K562 (cell line): ENCODE results near the gene LMNB1. TPM values are rescaled to one million over a fixed set of nuclear protein-coding genes. Genes with fewer than 3 reads are reported as not detected.

Source experiments
- ATAC-seq: fragments of 200-7000 bp; cut with Tn5 transposase; 3 replicates; pipeline ENCODE4 v1.9.1; 2020; ENCODE audit warnings: moderate library complexity
- BruUV-seq: library from RNA; stranded (reverse); fragments of 400-500 nt; replicated peaks from 2 replicates; lab custom pipeline; 2021; lab: Mats Ljungman, UMichigan
- CTCF ChIA-PET: fragments of 300-600 bp; formaldehyde crosslinking; extraction: SDS; loops from one replicate; lab custom pipeline; 2021; ENCODE audit warnings: low intra/inter-chr PET ratio; lab: Yijun Ruan, JAX
- POLR2A ChIA-PET: fragments of 300-600, 350-650 bp; sonication (Branson Sonifier 250); formaldehyde crosslinking; extraction: SDS; loops from one replicate; lab custom pipeline; 2021; ENCODE audit warnings: antibody characterized with exemption, inconsistent platforms; lab: Yijun Ruan, JAX
- DNase-seq, 4 experiments: peaks; one replicate each; pipeline versions ENCODE4 v3.0.0 to v3.0.0-alpha.2; 2011 to 2018; ENCODE audit warnings: low spot score in 3 of 4, mixed read lengths in 3 of 4; ENCODE audit errors: extremely low read depth in 1 of 4
- FAIRE-seq: peaks from 2 replicates; lab custom pipeline; 2011; peaks lifted over from hg19 to GRCh38; lab: Jason Lieb, UNC
- H2AFZ ChIP-seq: 2 replicates; pipeline ENCODE4 v1.6.0; 2011; ENCODE audit warnings: low read depth, low read length, control low read depth, inconsistent platforms
- H3K27ac ChIP-seq: fragments of 200-600 bp; 3 replicates; pipeline ENCODE4 v1.8.0; 2011; ENCODE audit warnings: low read depth, mild to moderate bottlenecking, control low read depth, inconsistent platforms, low read length, moderate library complexity, mixed read lengths; ENCODE audit errors: extremely low read depth
- H3K27me3 ChIP-seq, 2 experiments: fragments of 300-600 bp in 1 of 2; 2 replicates in 1 of 2; 3 replicates in 1 of 2; pipeline versions ENCODE4 v1.6.0 to v1.8.0; 2011; ENCODE audit warnings: inconsistent platforms in 2 of 2, low read length in 2 of 2, mild to moderate bottlenecking in 1 of 2, mixed read lengths in 1 of 2, moderate library complexity in 1 of 2; ENCODE audit not compliant: control insufficient read depth in 2 of 2, insufficient read depth in 2 of 2
- H3K36me3 ChIP-seq: fragments of 300-600 bp; 3 replicates; pipeline ENCODE4 v1.8.0; 2011; ENCODE audit warnings: mild to moderate bottlenecking, low read length, inconsistent platforms; ENCODE audit not compliant: control insufficient read depth, insufficient read depth
- H3K4me1 ChIP-seq, 2 experiments: fragments of 200-600 bp in 1 of 2; replicated peaks in 1 of 2; 2 replicates in 1 of 2; 3 replicates in 1 of 2; pipeline versions ENCODE4 v1.5.1 to v1.8.0; 2011; ENCODE audit warnings: inconsistent platforms in 2 of 2, low read length in 2 of 2, mild to moderate bottlenecking in 1 of 2, mixed read lengths in 1 of 2, moderate library complexity in 1 of 2; ENCODE audit not compliant: control insufficient read depth in 2 of 2, insufficient read depth in 2 of 2
- H3K4me2 ChIP-seq: 2 replicates; pipeline ENCODE4 v1.6.1; 2011; ENCODE audit warnings: low read length, control low read depth, inconsistent platforms, mixed read lengths; ENCODE audit not compliant: insufficient read depth
- H3K4me3 ChIP-seq: fragments of 200-600 bp; sonication (generic), shearing (Covaris generic); 2 replicates; pipeline ENCODE4 v1.5.1; 2016; ENCODE audit warnings: control low read depth, inconsistent platforms
- H3K79me2 ChIP-seq: fragments of 200-600 bp; 3 replicates; pipeline ENCODE4 v1.8.0; 2011; ENCODE audit warnings: low read length, inconsistent platforms; ENCODE audit not compliant: control insufficient read depth, insufficient read depth
- H3K9ac ChIP-seq, 2 experiments: 2 replicates each; pipeline versions ENCODE4 v1.6.0 to v1.6.1; 2011; ENCODE audit warnings: low read depth in 2 of 2, low read length in 2 of 2, control low read depth in 1 of 2, inconsistent platforms in 1 of 2, mild to moderate bottlenecking in 1 of 2, mixed read lengths in 1 of 2; ENCODE audit not compliant: insufficient read depth in 1 of 2
- H3K9me1 ChIP-seq: one replicate; pipeline ENCODE4 v1.6.0; 2011; ENCODE audit warnings: inconsistent platforms, mild to moderate bottlenecking, low read length, moderate library complexity; ENCODE audit not compliant: control insufficient read depth, insufficient read depth
- H3K9me3 ChIP-seq: replicated peaks from 2 replicates; pipeline ENCODE4 v1.5.1; 2011; ENCODE audit warnings: low read depth, low read length, inconsistent platforms; ENCODE audit not compliant: control insufficient read depth, insufficient read depth
- H4K20me1 ChIP-seq: replicated peaks from 2 replicates; pipeline ENCODE4 v1.6.1; 2011; ENCODE audit warnings: low read length, inconsistent platforms, mixed read lengths; ENCODE audit not compliant: control insufficient read depth, insufficient read depth
- ATF7 ChIP-seq: fragments of 450-650 bp; IDR thresholded peaks from 2 replicates; pipeline ENCODE4 v1.7.1; 2014; ENCODE audit warnings: mild to moderate bottlenecking, moderate library complexity
- CBFA2T3 ChIP-seq: fragments of 450-650 bp; IDR thresholded peaks from 2 replicates; pipeline ENCODE4 v1.6.1; 2017
- CREB1 ChIP-seq, 2 experiments: sonication (generic) in 1 of 2; formaldehyde crosslinking in 1 of 2; IDR thresholded peaks; 2 replicates each; pipeline versions ENCODE4 v1.6.1 to v1.8.0; 2012 to 2022; ENCODE audit warnings: inconsistent platforms in 1 of 2, mild to moderate bottlenecking in 1 of 2, missing genetic modification reagents in 1 of 2, moderate library complexity in 1 of 2
- EP400 ChIP-seq: fragments of 450-650 bp; IDR thresholded peaks from 2 replicates; pipeline ENCODE4 v1.6.1; 2017; ENCODE audit warnings: antibody characterized with exemption, mild to moderate bottlenecking, moderate library complexity
- GATAD2B ChIP-seq: fragments of 450-650 bp; IDR thresholded peaks from 2 replicates; pipeline ENCODE4 v1.6.1; 2017; ENCODE audit warnings: mild to moderate bottlenecking, borderline replicate concordance
- GTF2E2 ChIP-seq: fragments of 200-800 bp; sonication (Bioruptor generic); IDR thresholded peaks from 2 replicates; pipeline ENCODE4 v1.6.1; 2016; ENCODE audit warnings: missing genetic modification characterization, missing compliant biosample characterization
- LEF1 ChIP-seq: fragments of 450-650 bp; IDR thresholded peaks from 2 replicates; pipeline ENCODE4 v1.6.1; 2016; ENCODE audit warnings: mild to moderate bottlenecking
- MBD2 ChIP-seq: sonication (generic); IDR thresholded peaks from 2 replicates; pipeline ENCODE4 v1.6.1; 2016; ENCODE audit warnings: low read depth, borderline replicate concordance
- MTA3 ChIP-seq: fragments of 450-650 bp; formaldehyde crosslinking; IDR thresholded peaks from 2 replicates; pipeline ENCODE4 v1.6.1; 2017; ENCODE audit warnings: mild to moderate bottlenecking, borderline replicate concordance
- NCOA2 ChIP-seq, 2 experiments: fragments of 450-650 bp; IDR thresholded peaks; 2 replicates each; pipeline ENCODE4 v1.6.1; 2018; ENCODE audit warnings: mild to moderate bottlenecking in 2 of 2, moderate library complexity in 1 of 2; ENCODE audit not compliant: partially characterized antibody in 2 of 2
- NFIC ChIP-seq: fragments of 450-650 bp; IDR thresholded peaks from 2 replicates; pipeline ENCODE4 v1.6.1; 2017; ENCODE audit warnings: mild to moderate bottlenecking, inconsistent platforms
- NRF1 ChIP-seq, 2 experiments: fragments of 450-650 bp; IDR thresholded peaks in 1 of 2; conservative IDR thresholded peaks in 1 of 2; 2 replicates each; pipeline ENCODE4 v1.6.1; 2014; ENCODE audit warnings: mild to moderate bottlenecking in 2 of 2
- PCBP1 ChIP-seq: fragments of 200-400 bp; formaldehyde crosslinking; IDR thresholded peaks from 2 replicates; pipeline ENCODE4 v1.6.1; 2018; ENCODE audit warnings: mild to moderate bottlenecking, low read depth, low read length; ENCODE audit not compliant: poor library complexity, severe bottlenecking
- RB1 ChIP-seq: fragments of 450-650 bp; IDR thresholded peaks from 2 replicates; pipeline ENCODE4 v1.6.1; 2017; ENCODE audit warnings: low read depth, mild to moderate bottlenecking
- RBM25 ChIP-seq: fragments of 200-400 bp; formaldehyde crosslinking; IDR thresholded peaks from 2 replicates; pipeline ENCODE4 v1.6.1; 2018; ENCODE audit warnings: low read length, low read depth, moderate library complexity; ENCODE audit not compliant: severe bottlenecking
- SIN3A ChIP-seq, 2 experiments: fragments of 150-350 bp in 1 of 2; IDR thresholded peaks; 2 replicates each; pipeline ENCODE4 v1.6.1; 2011 to 2016; ENCODE audit warnings: borderline replicate concordance in 2 of 2, low read depth in 2 of 2, low read length in 2 of 2, mild to moderate bottlenecking in 2 of 2, moderate library complexity in 2 of 2; ENCODE audit not compliant: control insufficient read depth in 1 of 2
- TAF9B ChIP-seq: fragments of 450-650 bp; IDR thresholded peaks from 2 replicates; pipeline ENCODE4 v1.6.1; 2018; ENCODE audit warnings: mild to moderate bottlenecking; ENCODE audit not compliant: partially characterized antibody
- TGIF2 ChIP-seq: sonication (generic); formaldehyde crosslinking; IDR thresholded peaks from 2 replicates; pipeline ENCODE4 v1.8.1; 2022; ENCODE audit warnings: mild to moderate bottlenecking, missing genetic modification reagents, moderate library complexity
- ZC3H11A ChIP-seq: IDR thresholded peaks from 2 replicates; pipeline ENCODE4 v1.6.1; 2012; ENCODE audit warnings: low read depth, low read length, improper control_type of control experiment
- ZNF766 ChIP-seq: fragments of 200-800 bp; sonication (Bioruptor generic); conservative IDR thresholded peaks from 2 replicates; pipeline ENCODE4 v1.6.1; 2016; ENCODE audit warnings: missing genetic modification characterization, missing compliant biosample characterization
- ZNF77 ChIP-seq: fragments of 250-450 bp; sonication (Bioruptor Pico); IDR thresholded peaks from 2 replicates; pipeline ENCODE4 v1.5.0; 2020
- WGBS: fragments of 100-300 bp; shearing (Covaris generic); methylation state at CpG from one replicate; pipeline ENCODE4 v1.1.6; 2016; ENCODE audit warnings: low coverage, mixed read lengths; ENCODE audit not compliant: insufficient coverage; ENCODE audit errors: missing lambda C conversion rate; 5-methylcytosine and 5-hydroxymethylcytosine counted together
- in situ Hi-C: fragments of 300-500 bp; cut with MboI; formaldehyde crosslinking; loops from 4 replicates; pipeline ENCODE4 v1.15.0; 2018; ENCODE audit warnings: inconsistent platforms, mixed read lengths
- intact Hi-C: fragments of 100-400 bp; cut with micrococcal nuclease; formaldehyde crosslinking; loops from 2 replicates; pipeline ENCODE4 v1.14.2; 2022
- polyA plus RNA-seq, 8 experiments: library from polyadenylated mRNA; depleted of rRNA in 4 of 8; stranded (reverse) in 5 of 8; unstranded in 3 of 8; fragments of >200 nt; fragmentation: Nextera tagmentation in 2 of 8; fragmentation: Illumina TruSeq in 1 of 8; extraction: Ambion mirVana in 2 of 8; extraction: Trizol in 1 of 8; gene quantifications; 2 replicates each; pipeline versions ENCODE4 v1.2.1 to v1.2.3, GENCODE V29; 2011 to 2014; ENCODE audit warnings: inconsistent platforms in 1 of 8, missing spikeins in 1 of 8
- total RNA-seq, 7 experiments: library from RNA; depleted of rRNA in 6 of 7; stranded (reverse); fragments of >200 nt in 6 of 7; fragmentation: Illumina TruSeq in 2 of 7; extraction: Trizol in 2 of 7; gene quantifications; 2 replicates each; pipeline versions ENCODE4 v1.2.1 to v1.2.3, GENCODE V29; 2011 to 2021; ENCODE audit warnings: low replicate concordance in 1 of 7

Gene LMNB1
- total and polyA plus RNA-seq, 9 of the 15 experiments (the other 6 are each of a cell fraction or from before 2014, with no cell fraction given) = 2.8 to 190 (median 131) TPM

DNA sequence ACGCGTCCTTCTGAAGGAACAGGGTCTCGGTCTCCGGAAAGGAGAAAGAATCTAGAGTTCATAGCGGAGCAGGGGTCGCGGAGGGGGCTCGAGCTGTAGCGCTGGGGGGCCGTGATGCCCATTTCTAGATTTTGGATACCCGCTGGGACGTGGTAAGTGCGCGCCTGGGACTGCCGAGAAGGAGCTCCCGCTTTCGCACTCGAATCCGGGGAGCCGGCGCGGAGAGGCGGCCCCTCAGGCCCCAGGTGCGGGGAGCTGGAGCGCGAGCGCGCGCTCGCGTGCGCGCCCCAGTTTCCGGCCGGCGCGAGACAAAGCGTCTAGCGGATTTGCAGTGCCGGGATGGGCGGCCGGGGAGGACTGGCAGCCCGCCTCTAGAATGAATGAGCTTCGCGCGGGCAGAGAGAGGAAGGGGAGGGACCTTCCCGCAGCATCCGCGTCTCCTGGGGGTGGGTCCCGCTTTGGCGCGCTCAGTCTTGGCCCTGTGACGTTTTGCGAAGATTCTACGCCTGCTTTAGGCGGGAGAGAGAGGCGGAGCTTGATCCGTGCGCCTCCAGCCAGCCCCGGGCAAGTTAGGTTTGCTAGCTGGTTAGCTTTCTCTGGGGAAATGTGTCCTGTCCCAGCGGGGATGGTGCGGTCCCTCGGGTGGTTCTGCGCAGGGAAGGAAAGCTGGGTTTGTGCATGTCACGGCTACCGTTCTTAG lies 1.2 kb downstream of the LMNB1 start:
- WGBS = under 1% methylated on average over 59 of the region's 66 CpGs
- POLR2A ChIA-PET = interaction anchor here (0.6 to 3.2 kb wide), 25 partner anchors 9 to 1328 kb away, joined by 3 to 25 read pairs (median 4); no protein-coding TSS in a partner anchor
- FAIRE-seq = peak; percentile 88
- no peak for TF ChIP-seq RBM25
- no peak for TF ChIP-seq LEF1
- peak; percentile 97 for TF ChIP-seq RB1
- TF ChIP-seq NCOA2 (IDR thresholded peaks at IDR 0.05; ENCODE audit: partially characterized antibody in 2 of 2) = no peak
- peak; percentile 36; the same call in 1 of the 2 replicates for TF ChIP-seq ATF7
- 0 out of 2 replicates have a peak, but pooled peaks have one; percentile 56 for TF ChIP-seq TGIF2 (CRISPR knock-in tag)
- peak; percentile 35 to 36; a peak in 1 of 4 replicates for TF ChIP-seq SIN3A (IDR thresholded peaks at IDR 0.05; ENCODE audit: borderline replicate concordance in 2 of 2, control insufficient read depth in 1 of 2, low read depth in 2 of 2, low read length in 2 of 2)
- no peak for TF ChIP-seq GTF2E2 (tag)
- 0 out of 2 replicates have a peak, but pooled peaks have one; percentile 50 for TF ChIP-seq EP400
- no peak for TF ChIP-seq ZNF77 (CRISPR knock-in tag)
- 0 out of 2 replicates have a peak, but pooled peaks have one; percentile 17 for TF ChIP-seq NFIC
- peak; percentile 22; the same call in 1 of the 2 replicates for TF ChIP-seq MBD2
- TF ChIP-seq NRF1 (conservative IDR thresholded peaks at IDR 0.05 in 1 of 2, IDR thresholded peaks at IDR 0.05 in 1 of 2) = peak; percentile 71 to 79
- TF ChIP-seq MTA3 = no peak; the same call in 1 of the 2 replicates
- no peak for TF ChIP-seq GATAD2B
- TF ChIP-seq CREB1 (IDR thresholded peaks at IDR 0.05) = peak; percentile 90
- peak; percentile 84 for TF ChIP-seq CREB1 (CRISPR knock-in tag; IDR thresholded peaks at IDR 0.05)
- peak; percentile 47 for TF ChIP-seq TAF9B
- TF ChIP-seq PCBP1 = peak; percentile 53
- TF ChIP-seq ZC3H11A = no peak
- no peak for TF ChIP-seq ZNF766 (CRISPR knock-in tag)
- 0 out of 2 replicates have a peak, but pooled peaks have one; percentile 3 for TF ChIP-seq CBFA2T3

More for the DNA sequence above, 1.2 kb downstream of the LMNB1 start:
- BruUV-seq = no TSS peak
- in situ Hi-C loops = loop anchor here (5.0 to 25.0 kb wide), 2 partner anchors 101 to 441 kb away; no protein-coding TSS in a partner anchor
- Histone ChIP-seq H3K9me3 (no peaks in the 10 kb centered on the region), H3K4me2 (peak overlapping the region; percentile 99), H3K27me3 (no peaks in the 10 kb centered on the region), H3K79me2 (peaks cover 62% of the 10 kb centered on the region), H2AFZ (peak overlapping the region; percentile 56), H3K36me3 (peaks cover 39% of the 10 kb centered on the region; the same call in 1 of the 3 replicates), H3K4me3 (peak overlapping the region; percentile 93), H3K9me1 (no peaks in the 10 kb centered on the region), H3K4me1 (peaks cover 3 to 19% of the 10 kb centered on the region in 2 experiments; a peak in 4 of 5 replicates), H3K9ac (peak overlapping the region; percentile 94 to 100), H4K20me1 (peaks cover 7% of the 10 kb centered on the region), H3K27ac (peak overlapping the region; percentile 98)
- intact Hi-C loops = loop anchor here (2.0 to 5.0 kb wide), 3 partner anchors 29 to 266 kb away; no protein-coding TSS in a partner anchor
- ATAC-seq (peak; percentile 79), DNase-seq (peak; percentile 79 to 97 (median 84))
- CTCF ChIA-PET = interaction anchor here (0.6 to 3.5 kb wide), 4 partner anchors 15 to 218 kb away, joined by 3 to 53 read pairs (median 4); no protein-coding TSS in a partner anchor
